Parathyroid adenoma (tissue), 2 donors: Measurements from ENCODE around the gene FECH.

ENCODE experiments used
- H2AFZ ChIP-seq: fragments of 300-600 bp; sonication (generic); one replicate; pipeline ENCODE4 v1.7.0; 2017; ENCODE audit warnings: antibody characterized with exemption, mild to moderate bottlenecking
- H3K27ac ChIP-seq: fragments of 300-600 bp; sonication (generic); one replicate; pipeline ENCODE4 v1.7.0; 2017
- H3K27me3 ChIP-seq: fragments of 300-600 bp; sonication (generic); one replicate; pipeline ENCODE4 v1.7.0; 2017; ENCODE audit warnings: low read length; ENCODE audit not compliant: control insufficient read depth, insufficient read depth
- H3K36me3 ChIP-seq: fragments of 300-600 bp; sonication (generic); one replicate; pipeline ENCODE4 v1.7.0; 2017; ENCODE audit warnings: low read length; ENCODE audit not compliant: control insufficient read depth, insufficient read depth
- H3K4me1 ChIP-seq: fragments of 300-600 bp; sonication (generic); one replicate; pipeline ENCODE4 v1.7.0; 2017; ENCODE audit warnings: control low read depth
- H3K4me2 ChIP-seq: fragments of 300-600 bp; sonication (generic); one replicate; pipeline ENCODE4 v1.7.0; 2017; ENCODE audit warnings: low read length
- H3K4me3 ChIP-seq: fragments of 300-600 bp; sonication (generic); one replicate; pipeline ENCODE4 v1.7.0; 2017; ENCODE audit warnings: low read depth, low read length
- H3K79me2 ChIP-seq: fragments of 300-600 bp; sonication (generic); one replicate; pipeline ENCODE4 v1.7.0; 2017; ENCODE audit warnings: control low read depth
- H3K9ac ChIP-seq: fragments of 300-600 bp; sonication (generic); one replicate; pipeline ENCODE4 v1.7.0; 2017; ENCODE audit warnings: mild to moderate bottlenecking
- H3K9me3 ChIP-seq: fragments of 300-600 bp; sonication (generic); one replicate; pipeline ENCODE4 v1.7.0; 2017; ENCODE audit warnings: low read length; ENCODE audit not compliant: control insufficient read depth
- CTCF ChIP-seq: fragments of 300-600 bp; sonication (generic); IDR thresholded peaks from one replicate; pipeline ENCODE4 v1.7.0; 2017; ENCODE audit warnings: antibody characterized with exemption, mild to moderate bottlenecking
- donor health status: primary hyperparathyroidism.

The FECH gene

GRCh38 chr18:57516056-57516455 is 70.4 kb downstream of the FECH start:
- Histone ChIP-seq H2AFZ (no peak overlapping the region), H3K27ac (no peak overlapping the region), H3K36me3 (no peaks in the 10 kb centered on the region), H3K4me3 (no peak overlapping the region), H3K79me2 (no peaks in the 10 kb centered on the region), H3K27me3 (no peaks in the 10 kb centered on the region), H3K9me3 (no peaks in the 10 kb centered on the region), H3K4me1 (no peaks in the 10 kb centered on the region), H3K9ac (no peak overlapping the region), H3K4me2 (no peak overlapping the region)
- TF ChIP-seq CTCF, result no peak

GRCh38 chr18:57505231-57505630 is 81.3 kb downstream of the FECH start:
- no peak overlapping the region for H3K4me2 ChIP-seq
- no peak overlapping the region for H3K4me3 ChIP-seq
- no peak overlapping the region for H3K9ac ChIP-seq

GRCh38 chr18:57502624-57503023 is 83.9 kb downstream of the FECH start:
- Histone ChIP-seq H3K9ac (no peak overlapping the region), H3K79me2 (no peaks in the 10 kb centered on the region)

More at GRCh38 chr18:57505231-57505630, 81.3 kb downstream of the FECH start:
- TF ChIP-seq CTCF, result no peak
- Histone ChIP-seq H3K4me1 (no peaks in the 10 kb centered on the region), H3K27ac (no peak overlapping the region), H3K36me3 (no peaks in the 10 kb centered on the region), H3K79me2 (no peaks in the 10 kb centered on the region), H3K27me3 (no peaks in the 10 kb centered on the region), H3K9me3 (no peaks in the 10 kb centered on the region), H2AFZ (no peak overlapping the region)

GRCh38 chr18:57498682-57499256 is 87.7 kb downstream of the FECH start:
- H3K79me2 ChIP-seq, result no peaks in the 10 kb centered on the region
- no peaks in the 10 kb centered on the region for H3K36me3 ChIP-seq
- no peak overlapping the region for H3K4me3 ChIP-seq
- TF ChIP-seq CTCF, result no peak
- no peaks in the 10 kb centered on the region for H3K4me1 ChIP-seq
- no peak overlapping the region for H3K4me2 ChIP-seq
- H3K9me3 ChIP-seq, result no peaks in the 10 kb centered on the region
- H3K27me3 ChIP-seq, result no peaks in the 10 kb centered on the region
- no peak overlapping the region for H3K9ac ChIP-seq
- no peak overlapping the region for H2AFZ ChIP-seq
- H3K27ac ChIP-seq, result no peak overlapping the region

More at GRCh38 chr18:57502624-57503023, 83.9 kb downstream of the FECH start:
- Histone ChIP-seq H3K4me1 (no peaks in the 10 kb centered on the region), H3K27ac (no peak overlapping the region), H2AFZ (no peak overlapping the region), H3K9me3 (no peaks in the 10 kb centered on the region), H3K4me3 (no peak overlapping the region), H3K4me2 (no peak overlapping the region), H3K36me3 (no peaks in the 10 kb centered on the region), H3K27me3 (no peaks in the 10 kb centered on the region)
- no peak for TF ChIP-seq CTCF
